ENCODE results near the gene GPR137.
"Not testable (repeated sequence)": the region's sequence is repeated elsewhere in the genome, so short reads cannot be mapped to it uniquely, and the experiment has no call there.

The GPR137 gene

GRCh38 chr11:64241241-64241490 is 44.5 kb upstream of the GPR137 start:
- no peaks in the 10 kb centered on the region for H3K9me3 ChIP-seq (ENCODE audit: insufficient read depth, low read length)
- H3K9ac ChIP-seq (ENCODE audit: insufficient read length, low read depth) = peak overlapping the region; percentile 87
- H3K36me3 ChIP-seq (ENCODE audit: insufficient read depth, insufficient read length, low read length) = peaks cover 56% of the 10 kb centered on the region
- DNase-seq (ENCODE audit: low read depth, low spot score) = no peak
- H3K4me1 ChIP-seq (ENCODE audit: insufficient read depth, insufficient read length) = peaks cover 25% of the 10 kb centered on the region
- peak overlapping the region; percentile 75 for H3K4me3 ChIP-seq (ENCODE audit: insufficient read length, low read depth)
- TF ChIP-seq ZNF274 (IDR thresholded peaks at IDR 0.05; ENCODE audit: low read depth, low read length) (no peak), SUZ12 (IDR thresholded peaks at IDR 0.05; ENCODE audit: extremely low read depth, insufficient read depth, insufficient read length) (no peak)
- no peaks in the 10 kb centered on the region for H3K27me3 ChIP-seq (ENCODE audit: insufficient read depth, insufficient read length)

- no peaks in the 10 kb centered on the region for H3K27me3 ChIP-seq (ENCODE audit: insufficient read depth, insufficient read length)
- DNase-seq (ENCODE audit: low read depth, low spot score) = peak; percentile 99
- H3K9ac ChIP-seq (ENCODE audit: insufficient read length, low read depth) = peak overlapping the region; percentile 94
- TF ChIP-seq ZNF274 (IDR thresholded peaks at IDR 0.05; ENCODE audit: low read depth, low read length) (no peak), SUZ12 (IDR thresholded peaks at IDR 0.05; ENCODE audit: extremely low read depth, insufficient read depth, insufficient read length) (no peak), YY1 (IDR thresholded peaks at IDR 0.05; ENCODE audit: insufficient read depth, insufficient read length) (no peak)
- H3K4me3 ChIP-seq (ENCODE audit: insufficient read length, low read depth) = peak overlapping the region; percentile 92
- peaks cover 25% of the 10 kb centered on the region for H3K4me1 ChIP-seq (ENCODE audit: insufficient read depth, insufficient read length)
- H3K36me3 ChIP-seq (ENCODE audit: insufficient read depth, insufficient read length, low read length) = peaks cover 56% of the 10 kb centered on the region
- H3K9me3 ChIP-seq (ENCODE audit: insufficient read depth, low read length) = no peaks in the 10 kb centered on the region
Observed at GRCh38 chr11:64241491-64242374, 43.9 kb upstream of the GPR137 start.

GRCh38 chr11:64243236-64243854 is 42.3 kb upstream of the GPR137 start:
- Histone ChIP-seq H3K4me1 (ENCODE audit: insufficient read depth, insufficient read length) (peaks cover 31% of the 10 kb centered on the region), H3K27me3 (ENCODE audit: insufficient read depth, insufficient read length) (no peaks in the 10 kb centered on the region), H3K36me3 (ENCODE audit: insufficient read depth, insufficient read length, low read length) (peaks cover 42% of the 10 kb centered on the region), H3K4me3 (ENCODE audit: insufficient read length, low read depth) (no peak overlapping the region), H3K9me3 (ENCODE audit: insufficient read depth, low read length) (no peaks in the 10 kb centered on the region), H3K9ac (ENCODE audit: insufficient read length, low read depth) (peak overlapping the region; percentile 58)
- TF ChIP-seq ZNF274 (IDR thresholded peaks at IDR 0.05; ENCODE audit: low read depth, low read length) (no peak), SUZ12 (IDR thresholded peaks at IDR 0.05; ENCODE audit: extremely low read depth, insufficient read depth, insufficient read length) (no peak), YY1 (IDR thresholded peaks at IDR 0.05; ENCODE audit: insufficient read depth, insufficient read length) (no peak)
- DNase-seq (ENCODE audit: low read depth, low spot score) = no peak

- Histone ChIP-seq H3K9me3 (ENCODE audit: insufficient read depth, low read length) (no peaks in the 10 kb centered on the region), H3K4me1 (ENCODE audit: insufficient read depth, insufficient read length) (peaks cover 38% of the 10 kb centered on the region)
Observed at GRCh38 chr11:64244107-64244506, 41.5 kb upstream of the GPR137 start.

GRCh38 chr11:64244966-64245365 is 40.7 kb upstream of the GPR137 start:
- peak overlapping the region; percentile 65 for H3K9ac ChIP-seq (ENCODE audit: insufficient read length, low read depth)
- DNase-seq (ENCODE audit: low read depth, low spot score) = no peak
- no peaks in the 10 kb centered on the region for H3K27me3 ChIP-seq (ENCODE audit: insufficient read depth, insufficient read length)
- H3K9me3 ChIP-seq (ENCODE audit: insufficient read depth, low read length) = no peaks in the 10 kb centered on the region
- H3K4me3 ChIP-seq (ENCODE audit: insufficient read length, low read depth) = peak overlapping the region; percentile 88
- TF ChIP-seq YY1 (IDR thresholded peaks at IDR 0.05; ENCODE audit: insufficient read depth, insufficient read length) (no peak), SUZ12 (IDR thresholded peaks at IDR 0.05; ENCODE audit: extremely low read depth, insufficient read depth, insufficient read length) (no peak), ZNF274 (IDR thresholded peaks at IDR 0.05; ENCODE audit: low read depth, low read length) (no peak)
- peaks cover 40% of the 10 kb centered on the region for H3K4me1 ChIP-seq (ENCODE audit: insufficient read depth, insufficient read length)
- peaks cover 34% of the 10 kb centered on the region for H3K36me3 ChIP-seq (ENCODE audit: insufficient read depth, insufficient read length, low read length)

More at GRCh38 chr11:64244107-64244506, 41.5 kb upstream of the GPR137 start:
- TF ChIP-seq ZNF274 (IDR thresholded peaks at IDR 0.05; ENCODE audit: low read depth, low read length) (no peak), SUZ12 (IDR thresholded peaks at IDR 0.05; ENCODE audit: extremely low read depth, insufficient read depth, insufficient read length) (no peak)
- H3K9ac ChIP-seq (ENCODE audit: insufficient read length, low read depth) = peak overlapping the region; percentile 34
- no peaks in the 10 kb centered on the region for H3K27me3 ChIP-seq (ENCODE audit: insufficient read depth, insufficient read length)
- DNase-seq (ENCODE audit: low read depth, low spot score) = no peak
- H3K4me3 ChIP-seq (ENCODE audit: insufficient read length, low read depth) = no peak overlapping the region
- H3K36me3 ChIP-seq (ENCODE audit: insufficient read depth, insufficient read length, low read length) = peaks cover 37% of the 10 kb centered on the region

GRCh38 chr11:64245401-64245796 is 40.2 kb upstream of the GPR137 start:
- H3K4me3 ChIP-seq (ENCODE audit: insufficient read length, low read depth) = peak overlapping the region; percentile 88
- H3K36me3 ChIP-seq (ENCODE audit: insufficient read depth, insufficient read length, low read length) = peaks cover 34% of the 10 kb centered on the region
- H3K9ac ChIP-seq (ENCODE audit: insufficient read length, low read depth) = peak overlapping the region; percentile 96
- no peaks in the 10 kb centered on the region for H3K27me3 ChIP-seq (ENCODE audit: insufficient read depth, insufficient read length)
- peaks cover 38% of the 10 kb centered on the region for H3K4me1 ChIP-seq (ENCODE audit: insufficient read depth, insufficient read length)
- H3K9me3 ChIP-seq (ENCODE audit: insufficient read depth, low read length) = no peaks in the 10 kb centered on the region
- DNase-seq (ENCODE audit: low read depth, low spot score) = no peak
- no peak for TF ChIP-seq YY1 (IDR thresholded peaks at IDR 0.05; ENCODE audit: insufficient read depth, insufficient read length)
- no peak for TF ChIP-seq ZNF274 (IDR thresholded peaks at IDR 0.05; ENCODE audit: low read depth, low read length)
- no peak for TF ChIP-seq SUZ12 (IDR thresholded peaks at IDR 0.05; ENCODE audit: extremely low read depth, insufficient read depth, insufficient read length)

GRCh38 chr11:64245797-64246620 is 39.6 kb upstream of the GPR137 start:
- H3K9ac ChIP-seq (ENCODE audit: insufficient read length, low read depth) = peak overlapping the region; percentile 96
- H3K4me3 ChIP-seq (ENCODE audit: insufficient read length, low read depth) = peak overlapping the region; percentile 88
- no peaks in the 10 kb centered on the region for H3K9me3 ChIP-seq (ENCODE audit: insufficient read depth, low read length)
- H3K36me3 ChIP-seq (ENCODE audit: insufficient read depth, insufficient read length, low read length) = peaks cover 34% of the 10 kb centered on the region
- DNase-seq (ENCODE audit: low read depth, low spot score) = no peak
- no peak for TF ChIP-seq SUZ12 (IDR thresholded peaks at IDR 0.05; ENCODE audit: extremely low read depth, insufficient read depth, insufficient read length)
- TF ChIP-seq ZNF274 (IDR thresholded peaks at IDR 0.05; ENCODE audit: low read depth, low read length) = no peak
- no peak for TF ChIP-seq YY1 (IDR thresholded peaks at IDR 0.05; ENCODE audit: insufficient read depth, insufficient read length)
- peaks cover 44% of the 10 kb centered on the region for H3K4me1 ChIP-seq (ENCODE audit: insufficient read depth, insufficient read length)
- no peaks in the 10 kb centered on the region for H3K27me3 ChIP-seq (ENCODE audit: insufficient read depth, insufficient read length)

GRCh38 chr11:64246621-64246870 is 39.1 kb upstream of the GPR137 start:
- H3K4me1 ChIP-seq (ENCODE audit: insufficient read depth, insufficient read length) = peaks cover 44% of the 10 kb centered on the region
- not testable (repeated sequence) for DNase-seq (ENCODE audit: low read depth, low spot score); H3K9me3 ChIP-seq (ENCODE audit: insufficient read depth, low read length); H3K27me3 ChIP-seq (ENCODE audit: insufficient read depth, insufficient read length)
- H3K36me3 ChIP-seq (ENCODE audit: insufficient read depth, insufficient read length, low read length) = peaks cover 34% of the 10 kb centered on the region
- H3K9ac ChIP-seq (ENCODE audit: insufficient read length, low read depth) = peak overlapping the region; percentile 96
- H3K4me3 ChIP-seq (ENCODE audit: insufficient read length, low read depth) = peak overlapping the region; percentile 88
